ENCODE measurements around the gene SNX30.
"Not testable (repeated sequence)": the region's sequence is repeated elsewhere in the genome, so short reads cannot be mapped to it uniquely, and the experiment has no call there.

The SNX30 gene

GRCh38 chr9:112750016-112750763 lies at the start of gene SNX30:
TSS of gene SNX30 (plus strand) at chr9:112750760. CDS start at chr9:112751002, 242 bp downstream.
- peak; percentile 70 for DNase-seq

GRCh38 chr9:112703304-112703703 lies 47.3 kb upstream of the SNX30 start:
- no peak for DNase-seq

- no peak for DNase-seq
Measured at GRCh38 chr9:112705768-112706427, 44.7 kb upstream of the SNX30 start.

GRCh38 chr9:112711050-112711689 lies 39.4 kb upstream of the SNX30 start:
- DNase-seq: no peak

- DNase-seq: no peak
Measured at GRCh38 chr9:112712678-112713077, 37.9 kb upstream of the SNX30 start.

GRCh38 chr9:112717661-112718331 lies 32.8 kb upstream of the SNX30 start, which contains the start of gene INIP:
TSS of gene INIP (minus strand) at chr9:112718117. CDS start at chr9:112716485, 1,632 bp downstream.
- DNase-seq: peak; percentile 98

DNA sequence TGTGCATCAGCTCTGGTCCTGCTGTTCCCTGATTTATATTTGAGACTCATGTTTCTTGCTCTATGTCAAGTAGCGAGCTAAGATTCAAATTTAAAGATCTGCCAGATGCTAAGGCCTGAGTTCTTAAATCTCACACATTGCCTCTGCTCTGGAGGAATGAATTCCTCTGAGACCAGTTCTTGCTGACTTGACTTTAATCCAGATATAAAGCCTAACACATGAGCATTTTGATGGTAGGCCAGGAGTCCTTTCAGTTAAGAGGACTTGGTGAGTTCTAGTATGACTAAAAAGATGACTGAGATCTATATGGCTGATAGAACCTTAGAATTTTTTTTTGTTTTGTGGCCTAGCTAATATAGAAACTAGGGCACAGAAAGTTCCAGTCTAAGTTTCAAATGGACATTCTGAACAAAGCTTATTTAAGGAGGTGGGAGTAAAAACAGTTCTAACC lies 31.3 kb upstream of the SNX30 start:
- no peak for DNase-seq

DNA sequence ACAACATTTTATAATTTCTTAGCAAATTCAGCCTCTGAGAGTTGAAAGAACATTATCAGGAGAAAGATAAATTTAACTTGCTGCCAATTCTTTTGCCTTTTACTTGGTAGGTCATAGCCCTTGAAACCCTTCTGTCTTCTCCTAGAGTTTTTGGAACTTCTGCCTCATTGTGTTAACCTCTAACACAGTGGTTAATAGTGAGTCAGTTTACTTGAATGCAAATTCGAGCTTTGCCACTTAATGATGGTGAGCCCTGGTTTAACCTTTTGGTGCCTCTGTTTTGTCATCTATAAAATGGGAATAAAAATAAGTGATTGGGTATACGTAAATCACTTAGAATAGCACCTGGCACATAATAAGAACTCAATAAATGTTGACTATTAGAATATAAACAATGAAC lies 30.9 kb upstream of the SNX30 start:
- DNase-seq: no peak

- DNase-seq: no peak
Measured at GRCh38 chr9:112720113-112720780, 30.3 kb upstream of the SNX30 start.

- not testable (repeated sequence) for DNase-seq
Measured at GRCh38 chr9:112722749-112723148, 27.8 kb upstream of the SNX30 start.

DNA sequence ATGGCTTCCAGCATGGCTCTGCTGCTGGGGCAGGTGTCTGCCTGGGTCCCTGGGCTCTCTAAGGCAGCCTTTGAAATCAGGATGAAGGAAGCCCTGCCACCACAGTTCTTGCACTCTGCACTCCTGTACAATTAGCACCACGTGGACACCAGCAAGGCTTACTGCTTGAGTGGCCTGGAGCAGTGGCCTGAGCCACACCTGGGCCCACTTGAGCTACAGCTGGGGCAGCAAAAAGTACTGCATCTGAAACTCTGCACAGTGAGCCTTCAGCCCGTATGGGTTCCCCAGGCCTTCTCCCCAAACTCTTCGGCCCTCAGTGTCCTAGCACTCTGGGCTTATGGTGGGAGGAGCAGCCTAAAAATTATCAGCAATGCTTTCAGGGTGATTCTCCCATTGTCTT lies 24.6 kb upstream of the SNX30 start:
- no peak for DNase-seq

DNA sequence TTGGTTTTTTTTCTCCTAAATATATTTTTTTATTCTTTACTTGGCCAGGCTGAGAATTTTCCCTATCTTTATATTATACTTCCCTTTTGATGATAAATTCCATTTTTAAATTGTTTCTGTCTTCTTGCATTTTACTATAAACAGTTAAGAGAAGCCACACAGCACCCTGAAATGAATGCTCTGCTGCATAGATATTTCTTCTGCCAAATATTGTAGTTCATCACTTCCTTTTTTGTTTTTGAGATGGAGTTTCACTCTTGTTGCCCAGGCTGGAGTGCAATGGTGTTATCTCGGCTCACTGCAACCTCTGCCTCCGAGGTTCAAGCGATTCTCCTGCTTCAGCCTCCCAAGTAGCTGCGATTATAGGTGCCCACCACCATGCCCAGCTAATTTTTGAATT lies 24.1 kb upstream of the SNX30 start:
- no peak for DNase-seq

GRCh38 chr9:112728401-112728800 lies 22.2 kb upstream of the SNX30 start:
- no peak for DNase-seq

- no peak for DNase-seq
Measured at GRCh38 chr9:112731971-112732370, 18.6 kb upstream of the SNX30 start.

- no peak for DNase-seq
Measured at GRCh38 chr9:112734892-112735291, 15.7 kb upstream of the SNX30 start.

- DNase-seq: no peak
Measured at GRCh38 chr9:112743216-112743836, 7.2 kb upstream of the SNX30 start.

DNA sequence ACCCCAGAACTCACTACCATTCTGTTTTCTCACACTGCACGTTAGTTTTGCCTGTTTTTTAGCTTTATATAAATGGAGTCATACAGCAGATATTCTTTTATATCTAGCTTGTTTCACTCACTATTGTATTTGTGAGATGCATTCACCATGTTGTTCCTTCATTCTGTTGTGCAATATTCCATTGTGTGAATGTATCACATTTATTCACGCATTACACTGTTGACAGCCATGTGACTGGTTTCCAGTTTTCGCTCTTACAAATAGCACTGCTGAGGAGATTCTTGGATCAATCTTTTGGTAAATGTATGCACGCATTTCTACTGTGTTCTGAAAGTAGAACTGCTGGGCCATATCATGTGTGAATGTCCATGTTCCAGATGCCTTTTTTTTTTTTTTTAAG lies 6.4 kb upstream of the SNX30 start:
- DNase-seq: no peak

DNA sequence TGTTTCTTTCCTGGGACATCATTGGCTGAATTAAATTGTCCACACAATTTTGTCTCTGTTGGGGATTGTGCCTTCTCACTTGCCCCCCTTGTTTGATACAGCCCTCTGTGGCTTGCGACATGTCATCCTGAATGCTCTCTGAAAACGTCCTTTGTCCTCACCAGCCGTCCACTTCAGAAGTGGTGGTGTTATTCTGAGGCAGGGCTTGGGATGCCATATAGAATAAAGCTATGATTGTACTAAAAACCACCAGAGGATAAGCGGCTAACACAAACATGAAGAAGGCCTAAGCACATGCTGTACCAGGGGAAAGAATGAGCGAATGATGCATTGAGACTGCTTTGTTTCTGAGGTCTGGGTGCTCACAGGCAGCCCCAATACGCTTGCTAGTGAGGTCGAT lies 3.5 kb upstream of the SNX30 start:
- no peak for DNase-seq

DNA sequence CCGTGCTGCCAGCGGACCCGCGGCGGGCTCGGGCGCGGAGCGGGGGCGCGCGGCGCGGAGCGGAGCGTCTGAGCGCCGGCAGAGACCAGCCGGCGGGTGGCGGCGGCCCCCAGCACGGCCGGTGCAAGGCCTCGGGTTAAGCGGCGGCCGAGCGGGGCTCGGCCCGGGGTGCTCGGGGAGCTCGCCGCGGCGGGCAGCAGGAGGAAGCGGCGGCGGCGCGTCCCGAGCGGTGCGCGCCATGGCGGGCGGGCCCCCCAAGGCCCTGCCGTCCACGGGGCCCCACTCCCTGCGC lies 150 bp downstream of the SNX30 start:
- DNase-seq: no peak

- peak; percentile 32 for DNase-seq
Measured at GRCh38 chr9:112751056-112751795, 666 bp downstream of the SNX30 start.

DNA sequence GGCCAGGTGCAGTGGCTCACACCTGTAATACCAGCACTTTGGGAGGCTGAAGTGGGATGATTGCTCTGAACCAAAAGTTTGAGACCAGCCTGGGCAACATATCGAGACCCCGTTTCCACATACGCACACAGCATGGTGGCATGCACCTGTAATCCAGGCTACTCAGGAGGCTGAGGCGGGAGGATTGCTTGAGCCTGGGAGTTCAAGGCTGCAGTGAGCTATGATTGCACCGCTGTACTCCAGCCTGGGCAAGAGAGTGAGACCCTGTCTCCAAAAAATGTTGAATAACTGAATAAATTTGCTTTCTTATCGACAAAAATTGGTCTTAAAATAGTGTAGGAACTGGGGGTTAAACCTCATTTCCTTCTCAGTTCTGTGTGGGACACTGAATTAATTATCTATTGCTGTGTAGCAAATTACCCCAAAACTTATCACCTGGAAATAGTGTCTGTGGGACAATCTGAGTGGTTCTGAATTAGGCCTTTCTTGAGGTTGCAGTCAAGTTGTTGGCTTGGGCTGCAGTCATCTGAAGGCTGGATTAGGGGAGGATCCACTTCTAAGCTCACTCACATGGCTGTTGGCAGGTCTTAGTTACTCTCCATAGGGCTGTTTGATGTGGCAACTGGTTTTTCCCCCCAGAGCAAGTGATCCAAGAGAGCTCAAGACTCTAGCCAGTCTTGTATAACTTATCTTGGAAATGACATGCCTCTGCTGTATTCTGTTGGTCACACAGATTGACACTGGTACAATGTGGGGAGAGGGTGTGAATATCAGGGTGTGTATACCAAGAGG lies 2.0 kb downstream of the SNX30 start:
- no peak for DNase-seq
